Measurements from ENCODE around the gene C5. TPM values are rescaled to one million over a fixed set of nuclear protein-coding genes. Genes with fewer than 3 reads are reported as not detected.

Gene C5
- total RNA-seq, 4 donors from 2014 or later = 0.20 to 3.4 (median 1.9) TPM

DNA sequence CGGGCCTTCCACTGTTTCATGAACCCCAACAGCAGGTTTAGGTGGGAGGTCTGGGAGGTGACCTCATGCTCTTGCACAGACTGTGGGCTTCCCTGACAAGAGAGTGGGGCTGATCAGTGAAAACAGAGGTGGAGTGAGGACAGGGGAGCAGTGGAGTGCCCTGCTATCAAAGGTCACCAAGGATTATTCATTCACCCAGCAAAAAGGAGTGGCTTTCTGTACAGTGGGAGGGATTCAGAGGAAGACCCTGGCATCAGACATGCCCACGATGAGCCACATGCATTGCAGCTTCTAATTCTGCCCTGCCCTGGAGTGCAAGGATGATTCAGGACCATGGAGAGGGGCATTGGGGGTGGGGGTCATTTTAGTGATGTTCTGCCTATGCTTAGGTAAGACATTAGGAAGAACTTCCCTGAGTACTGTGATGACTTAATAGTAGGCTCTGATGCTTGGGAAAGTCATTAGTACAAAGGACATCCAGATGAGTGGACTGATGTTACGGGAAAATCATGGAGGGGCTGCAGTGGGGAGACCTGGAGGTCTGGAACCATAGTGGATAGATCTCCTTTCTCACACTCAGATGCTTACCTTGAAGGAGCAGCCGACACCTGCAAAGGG is 136.3 kb downstream of the C5 start:
- Histone ChIP-seq H3K9me3 (no peaks in the 10 kb centered on the region), H3K4me1 (peaks cover 0 to 13% (median 5%) of the 10 kb centered on the region in 4 donors), H3K27ac (no peak overlapping the region), H3K36me3 (no peaks in the 10 kb centered on the region), H3K4me3 (no peak overlapping the region), H3K27me3 (no peaks in the 10 kb centered on the region)
- TF ChIP-seq EP300 (IDR thresholded peaks at IDR 0.05; ENCODE audit: low read depth) = no peak
- no peak for TF ChIP-seq POLR2AphosphoS5 (IDR thresholded peaks at IDR 0.05)
- no peak for TF ChIP-seq CTCF (IDR thresholded peaks at IDR 0.05)
- no peak for TF ChIP-seq POLR2A (IDR thresholded peaks at IDR 0.05)
- DNase-seq = no peak
- in situ Hi-C loops (cut with MboI; ENCODE audit: low pct_ligation_motif_present in 1 of 4, low pct_unique_long_range_greater_than_20kb in 1 of 4, low sequenced_read_pairs in 3 of 4) (no loop called here), intact Hi-C loops (cut with DNase I; ENCODE audit: low total_unique reads) (no loop called here)
- 92% methylated on average over 4 of the region's 4 CpGs; no CpG with 5 or more reads in 1 of the 2 donors for WGBS, 2 donors (ENCODE audit: low coverage in 1 of 2)

- Histone ChIP-seq H3K27me3 (no peaks in the 10 kb centered on the region), H3K36me3 (no peaks in the 10 kb centered on the region), H3K9me3 (no peaks in the 10 kb centered on the region), H3K27ac (no peak overlapping the region), H3K4me1 (peaks cover 0 to 13% (median 3%) of the 10 kb centered on the region in 4 donors), H3K4me3 (no peak overlapping the region)
- 95% methylated on average over 13 of the region's 13 CpGs; no CpG with 5 or more reads in 1 of the 2 donors for WGBS, 2 donors (ENCODE audit: low coverage in 1 of 2)
- no peak for DNase-seq
- in situ Hi-C loops (cut with MboI; ENCODE audit: low pct_ligation_motif_present in 1 of 4, low pct_unique_long_range_greater_than_20kb in 1 of 4, low sequenced_read_pairs in 3 of 4) = no loop called here
- TF ChIP-seq CTCF (IDR thresholded peaks at IDR 0.05) = no peak
- TF ChIP-seq EP300 (IDR thresholded peaks at IDR 0.05; ENCODE audit: low read depth) = no peak
- TF ChIP-seq POLR2A (IDR thresholded peaks at IDR 0.05) = no peak
- no peak for TF ChIP-seq POLR2AphosphoS5 (IDR thresholded peaks at IDR 0.05)
- intact Hi-C loops (cut with DNase I; ENCODE audit: low total_unique reads) = no loop called here
Observed at GRCh38 chr9:120912958-120913646, 137.0 kb downstream of the C5 start.

DNA sequence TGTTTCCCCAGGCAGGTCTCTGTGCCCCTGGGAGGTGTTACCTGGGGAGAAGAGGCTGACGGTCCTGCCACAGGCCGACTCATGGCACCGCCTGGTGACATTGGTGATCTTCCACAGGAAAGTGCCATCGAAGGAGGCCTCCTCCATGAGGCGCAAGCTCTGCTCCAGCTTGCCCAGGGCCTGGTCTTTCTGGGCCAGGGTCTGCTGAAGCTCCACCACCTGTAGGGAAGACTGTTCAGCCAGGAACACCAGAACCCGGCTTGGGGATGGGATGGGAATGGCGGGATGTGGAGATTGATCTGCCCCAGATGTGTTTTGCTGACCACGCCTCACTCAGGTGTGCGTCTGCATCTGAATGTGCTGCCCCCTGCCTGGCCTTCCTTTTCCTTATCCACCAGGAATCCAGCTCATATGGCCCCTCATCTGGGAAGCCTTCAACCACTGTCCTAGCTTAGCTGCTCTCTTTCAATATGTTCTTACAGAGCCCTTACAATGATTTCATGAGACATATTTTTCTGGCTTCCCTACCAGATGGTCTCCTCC is 138.7 kb downstream of the C5 start:
- H3K4me1 ChIP-seq = peaks cover 0 to 6% (median 3%) of the 10 kb centered on the region in 4 donors
- H3K36me3 ChIP-seq = no peaks in the 10 kb centered on the region
- no peak for DNase-seq
- intact Hi-C loops (cut with DNase I; ENCODE audit: low total_unique reads) (no loop called here), in situ Hi-C loops (cut with MboI; ENCODE audit: low pct_ligation_motif_present in 1 of 4, low pct_unique_long_range_greater_than_20kb in 1 of 4, low sequenced_read_pairs in 3 of 4) (no loop called here)
- TF ChIP-seq POLR2A (IDR thresholded peaks at IDR 0.05) (no peak), CTCF (IDR thresholded peaks at IDR 0.05) (no peak), POLR2AphosphoS5 (IDR thresholded peaks at IDR 0.05) (no peak)
- H3K4me3 ChIP-seq = no peak overlapping the region
- H3K27me3 ChIP-seq = no peaks in the 10 kb centered on the region
- H3K27ac ChIP-seq = no peak overlapping the region
- no peaks in the 10 kb centered on the region for H3K9me3 ChIP-seq
- WGBS, 2 donors (ENCODE audit: low coverage in 1 of 2) = 96% methylated on average over 8 of the region's 9 CpGs; no CpG with 5 or more reads in 1 of the 2 donors

DNA sequence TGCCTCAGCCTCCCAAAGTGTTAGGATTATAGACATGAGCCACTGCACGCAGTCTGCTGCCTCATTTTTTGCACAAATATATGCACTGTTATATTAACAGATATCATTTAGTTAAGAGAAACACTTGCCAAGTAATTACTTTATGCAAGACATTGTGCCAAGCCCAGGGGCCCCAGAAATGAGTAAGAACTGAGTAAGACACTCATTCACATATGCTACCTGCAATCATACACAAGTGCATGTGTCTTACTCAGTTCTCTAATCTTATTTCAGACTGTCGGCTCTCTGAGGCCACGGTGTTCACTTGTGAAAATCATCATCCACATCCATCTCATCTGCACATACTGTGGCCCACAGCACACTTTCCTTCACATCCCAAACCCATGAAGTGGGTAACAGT is 139.4 kb downstream of the C5 start:
- Histone ChIP-seq H3K9me3 (no peaks in the 10 kb centered on the region), H3K36me3 (no peaks in the 10 kb centered on the region), H3K4me3 (no peak overlapping the region), H3K27ac (no peak overlapping the region), H3K27me3 (no peaks in the 10 kb centered on the region), H3K4me1 (no peaks in the 10 kb centered on the region)
- TF ChIP-seq POLR2AphosphoS5 (IDR thresholded peaks at IDR 0.05) = no peak
- no peak for TF ChIP-seq EP300 (IDR thresholded peaks at IDR 0.05; ENCODE audit: low read depth)
- DNase-seq = no peak
- in situ Hi-C loops (cut with MboI; ENCODE audit: low pct_ligation_motif_present in 1 of 4, low pct_unique_long_range_greater_than_20kb in 1 of 4, low sequenced_read_pairs in 3 of 4) = no loop called here
- 85 to 100% methylated on average over 1 to 3 of the region's 3 CpGs for WGBS, 2 donors (ENCODE audit: low coverage in 1 of 2)
- intact Hi-C loops (cut with DNase I; ENCODE audit: low total_unique reads) = no loop called here

Data from transverse colon (tissue), 4 donors.